Retinal pigment epithelial cell (primary cell): ENCODE results near the gene DUSP16.

Experiments
- DNase-seq: peaks from one replicate; pipeline ENCODE4 v3.0.0-alpha.2; 2010; ENCODE audit warnings: low read depth
- H3K4me3 ChIP-seq: 2 replicates; pipeline ENCODE4 v1.5.1; 2011; ENCODE audit warnings: mild to moderate bottlenecking, low read length, control low read depth, moderate library complexity
- CTCF ChIP-seq: conservative IDR thresholded peaks from 2 replicates; pipeline ENCODE4 v1.5.1; 2011; ENCODE audit warnings: low read depth, low read length, control low read depth, inconsistent platforms

The DUSP16 gene

GRCh38 chr12:12553208-12553785, 9.4 kb downstream of the DUSP16 start:
- no peak overlapping the region for H3K4me3 ChIP-seq
- DNase-seq, result no peak
- TF ChIP-seq CTCF, result no peak

- no peak overlapping the region for H3K4me3 ChIP-seq
- no peak for DNase-seq
- TF ChIP-seq CTCF, result no peak
These were observed 11.5 kb downstream of the DUSP16 start for GRCh38 chr12:12551115-12551514.

GRCh38 chr12:12550277-12550676, 12.4 kb downstream of the DUSP16 start:
- no peak overlapping the region for H3K4me3 ChIP-seq
- no peak for TF ChIP-seq CTCF
- no peak for DNase-seq

- no peak for TF ChIP-seq CTCF
- no peak overlapping the region for H3K4me3 ChIP-seq
- no peak for DNase-seq
These were observed 13.2 kb downstream of the DUSP16 start for GRCh38 chr12:12549426-12549825.

GRCh38 chr12:12548713-12549112, 13.9 kb downstream of the DUSP16 start:
- no peak for TF ChIP-seq CTCF
- H3K4me3 ChIP-seq, result no peak overlapping the region
- DNase-seq, result no peak

- no peak for DNase-seq
- no peak for TF ChIP-seq CTCF
- H3K4me3 ChIP-seq, result no peak overlapping the region
These were observed 16.3 kb downstream of the DUSP16 start for GRCh38 chr12:12546314-12546772.

GRCh38 chr12:12543959-12544358, 18.7 kb downstream of the DUSP16 start:
- H3K4me3 ChIP-seq, result no peak overlapping the region
- no peak for DNase-seq
- no peak for TF ChIP-seq CTCF
